Activated CD8-positive, alpha-beta memory T cell treated with anti-CD3 and anti-CD28 coated beads, Interleukin-2, amount 50 U/mL, for 1 hour (primary cell): Measurements from ENCODE around the gene IRF2.
"Not testable (repeated sequence)": the region's sequence is repeated elsewhere in the genome, so short reads cannot be mapped to it uniquely, and the experiment has no call there.

ENCODE experiments used
- DNase-seq: peaks from one replicate; pipeline ENCODE4 v3.0.0-alpha.2; 2020; ENCODE audit errors: extremely low read depth

IRF2 gene

DNA sequence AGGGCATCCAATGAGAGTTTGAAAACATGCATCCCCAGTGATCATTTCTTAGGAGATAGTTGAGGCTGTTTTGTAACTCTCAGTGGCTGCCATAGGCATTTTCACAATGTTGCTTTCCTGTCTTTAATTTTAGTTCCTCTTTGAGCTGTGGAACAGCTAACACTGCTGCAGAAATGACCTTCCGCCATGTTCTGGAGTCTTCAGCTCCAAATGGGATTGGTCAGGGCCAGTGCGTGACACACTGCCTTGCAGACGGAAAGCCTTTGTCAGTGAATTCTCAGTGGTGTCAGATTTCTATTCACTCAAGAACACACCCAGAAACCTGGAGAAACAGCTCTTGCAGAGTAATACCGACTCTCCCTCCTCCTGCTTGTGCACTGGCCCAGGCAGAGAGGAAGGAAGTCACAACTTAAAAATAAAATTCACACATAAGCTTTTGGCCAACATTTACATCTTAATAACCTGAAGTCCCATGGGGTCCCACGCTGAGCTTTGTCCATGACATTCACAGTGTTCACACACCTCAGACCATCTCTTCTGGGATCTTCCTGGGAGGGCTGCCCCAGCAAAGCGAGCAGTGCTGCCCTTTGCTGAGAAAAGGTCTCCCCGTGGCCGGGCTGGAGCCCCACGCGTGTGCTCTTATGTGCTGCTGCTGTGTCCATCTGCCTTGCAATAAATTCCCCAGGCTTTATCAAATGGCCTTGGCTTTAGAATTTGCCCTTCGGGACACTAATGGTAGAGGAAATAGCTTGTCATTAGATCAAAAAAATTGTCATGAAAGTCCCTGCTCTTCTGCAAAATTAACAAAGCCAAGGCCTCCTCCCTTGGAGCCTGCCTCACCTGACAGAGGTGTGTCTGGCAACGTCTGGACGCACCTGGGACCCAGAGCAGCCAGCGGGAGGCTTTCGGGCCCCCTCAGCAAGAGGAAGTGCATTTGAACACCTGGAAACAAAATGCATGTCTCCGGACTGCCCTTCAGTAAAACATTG lies 126.8 kb downstream of the IRF2 start:
- DNase-seq = no peak

DNA sequence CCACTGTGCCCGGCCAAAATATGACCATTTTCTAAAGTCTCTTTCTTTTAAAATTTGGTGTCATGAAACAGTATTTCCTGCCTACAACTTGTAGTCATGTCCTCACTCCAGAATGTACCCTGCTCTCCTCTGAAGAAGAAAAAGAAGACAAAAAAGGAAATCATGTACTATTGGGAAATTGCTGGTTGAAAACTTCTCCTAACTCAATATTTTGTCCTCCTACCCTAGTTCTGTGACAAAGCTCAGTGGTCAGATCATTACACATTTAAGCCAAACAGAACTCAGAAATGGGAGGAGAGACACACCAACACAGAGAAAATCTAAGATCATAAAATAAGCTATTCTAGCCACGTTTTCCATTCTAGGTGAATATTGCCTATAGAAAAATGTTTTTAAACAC lies 127.7 kb downstream of the IRF2 start:
- DNase-seq = no peak

DNA sequence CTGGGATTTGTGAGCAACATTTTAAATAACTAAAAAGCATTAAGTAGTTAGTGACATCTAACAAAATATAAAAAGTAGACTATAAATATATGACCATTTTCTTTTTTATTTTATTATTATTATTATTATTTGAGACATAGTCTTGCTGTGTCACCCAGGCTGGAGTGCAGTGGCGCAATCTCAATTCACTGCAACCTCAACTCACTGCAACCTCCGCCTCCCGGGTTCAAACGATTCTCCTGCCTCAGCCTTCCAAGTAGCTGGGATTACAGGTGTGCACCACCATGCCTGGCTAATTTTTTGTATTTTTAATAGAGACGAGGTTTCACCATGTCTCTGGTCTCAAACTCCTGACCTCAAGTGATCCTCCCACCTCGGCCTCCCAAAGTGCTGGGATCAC lies 128.1 kb downstream of the IRF2 start:
- DNase-seq = not testable (repeated sequence)

DNA sequence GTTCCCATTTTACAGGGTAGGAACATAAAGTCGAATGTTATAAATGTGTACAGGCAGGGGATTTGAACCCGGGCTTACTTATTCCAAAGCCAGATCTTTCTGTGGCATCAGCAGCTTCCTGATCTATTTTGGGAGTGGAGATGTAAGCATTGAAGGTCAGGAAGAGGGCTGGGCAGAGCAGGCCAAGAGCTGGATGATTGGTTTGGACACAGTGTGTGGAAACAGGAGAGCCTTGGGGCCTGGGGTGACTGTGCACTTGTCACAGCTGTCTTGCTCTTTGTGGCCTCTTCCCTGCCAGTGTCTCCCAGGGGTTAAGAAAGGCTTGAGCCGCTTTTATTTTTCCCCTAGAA lies 128.8 kb downstream of the IRF2 start:
- DNase-seq = no peak

DNA sequence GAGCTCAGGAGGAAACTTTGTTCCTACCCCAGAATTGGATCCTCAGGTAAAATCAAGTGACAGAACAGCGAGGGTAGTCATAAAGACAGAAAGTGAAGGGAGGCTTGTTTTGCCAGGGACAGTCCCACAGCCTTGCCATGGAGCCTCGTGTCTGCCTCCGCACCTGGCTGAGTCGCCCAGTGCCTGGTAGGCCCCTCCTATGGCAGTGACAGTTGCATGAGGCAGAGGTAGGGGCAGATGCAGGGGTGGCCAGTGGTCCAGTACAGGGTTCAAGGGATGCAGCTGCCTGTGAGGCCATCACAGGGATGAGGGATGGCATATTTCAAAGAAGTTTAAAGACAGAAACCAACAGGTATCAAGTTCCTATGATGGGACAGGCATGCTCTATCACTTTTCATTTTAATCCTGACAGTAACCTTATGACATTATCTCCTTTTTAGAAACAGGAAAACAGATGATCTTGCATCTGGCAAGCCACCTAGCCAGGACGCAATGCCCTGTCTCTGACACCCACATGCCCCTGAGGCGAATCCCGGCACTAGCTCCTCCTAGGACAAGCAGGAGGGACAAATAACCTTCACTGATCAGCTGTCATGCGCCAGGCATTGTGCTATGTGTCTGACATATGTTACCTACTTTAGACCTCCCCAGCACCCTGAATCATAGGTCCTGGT lies 129.3 kb downstream of the IRF2 start:
- no peak for DNase-seq

DNA sequence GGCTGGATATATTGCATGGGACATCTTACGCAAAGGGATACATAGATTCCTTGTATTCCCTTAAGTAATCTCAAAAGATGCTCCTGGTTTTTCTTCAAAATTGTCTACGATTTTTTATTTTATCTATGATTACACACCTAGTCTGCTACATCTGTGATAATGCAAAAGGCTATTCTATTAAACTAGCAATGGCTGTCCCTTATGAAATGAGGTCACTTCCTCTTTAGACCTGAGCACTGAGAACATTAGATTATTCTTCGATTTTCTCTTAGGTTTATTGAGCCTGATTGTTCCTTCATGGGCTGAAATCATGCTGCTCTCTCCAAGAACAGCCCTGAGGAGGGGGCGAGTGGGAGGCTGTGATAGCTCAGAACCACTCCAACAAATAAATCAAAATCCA lies 129.9 kb downstream of the IRF2 start:
- no peak for DNase-seq

DNA sequence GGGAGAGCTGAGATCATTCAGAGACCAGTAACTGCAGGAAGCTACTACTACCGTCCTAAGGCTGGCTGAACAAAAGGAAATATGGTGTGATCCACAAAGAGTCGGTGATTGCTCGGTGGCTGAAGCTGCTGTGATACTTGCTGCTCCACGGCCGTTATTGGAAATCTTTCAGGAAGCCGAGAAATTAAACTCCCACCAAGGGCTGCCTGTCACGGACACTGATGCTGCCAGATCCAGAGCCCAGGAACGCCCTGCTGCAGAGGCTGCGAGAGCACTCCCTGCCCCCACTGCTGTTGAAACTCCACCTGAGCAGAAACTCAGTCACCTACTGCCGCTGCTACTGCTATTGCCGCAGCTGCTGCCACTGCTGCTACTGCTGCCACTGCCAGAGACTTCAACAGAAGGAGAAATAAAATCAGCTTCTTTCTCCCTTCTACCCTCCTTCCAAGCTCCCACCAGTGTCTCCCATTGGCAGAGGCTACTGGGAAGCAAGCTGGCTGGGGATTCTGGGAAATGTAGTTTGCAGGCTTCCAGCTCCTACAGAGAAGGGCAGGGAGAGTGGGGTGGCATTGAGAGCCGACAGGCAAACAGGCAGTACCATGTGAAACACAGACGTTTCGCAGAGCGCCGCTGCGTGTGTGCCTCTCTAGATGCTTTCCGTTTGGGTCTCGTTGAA lies 130.7 kb downstream of the IRF2 start:
- DNase-seq = peak; percentile 2

DNA sequence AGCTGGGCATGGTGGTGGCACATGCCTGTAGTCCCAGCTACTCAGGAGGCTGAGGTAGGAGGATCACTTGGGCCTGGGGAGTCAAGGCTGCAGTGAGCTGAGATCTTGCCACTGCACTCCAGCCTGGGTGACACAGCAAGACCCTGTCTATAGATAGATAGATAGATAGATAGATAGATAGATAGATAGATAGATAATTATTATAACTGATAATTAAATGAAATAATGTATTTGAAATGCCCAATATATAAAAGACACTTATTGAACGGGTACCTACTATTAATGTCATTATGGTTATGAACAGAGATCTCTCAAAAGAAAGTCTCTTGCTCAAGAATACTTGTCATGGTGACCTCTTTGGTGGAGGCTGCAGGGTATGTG lies 131.5 kb downstream of the IRF2 start:
- DNase-seq = not testable (repeated sequence)

DNA sequence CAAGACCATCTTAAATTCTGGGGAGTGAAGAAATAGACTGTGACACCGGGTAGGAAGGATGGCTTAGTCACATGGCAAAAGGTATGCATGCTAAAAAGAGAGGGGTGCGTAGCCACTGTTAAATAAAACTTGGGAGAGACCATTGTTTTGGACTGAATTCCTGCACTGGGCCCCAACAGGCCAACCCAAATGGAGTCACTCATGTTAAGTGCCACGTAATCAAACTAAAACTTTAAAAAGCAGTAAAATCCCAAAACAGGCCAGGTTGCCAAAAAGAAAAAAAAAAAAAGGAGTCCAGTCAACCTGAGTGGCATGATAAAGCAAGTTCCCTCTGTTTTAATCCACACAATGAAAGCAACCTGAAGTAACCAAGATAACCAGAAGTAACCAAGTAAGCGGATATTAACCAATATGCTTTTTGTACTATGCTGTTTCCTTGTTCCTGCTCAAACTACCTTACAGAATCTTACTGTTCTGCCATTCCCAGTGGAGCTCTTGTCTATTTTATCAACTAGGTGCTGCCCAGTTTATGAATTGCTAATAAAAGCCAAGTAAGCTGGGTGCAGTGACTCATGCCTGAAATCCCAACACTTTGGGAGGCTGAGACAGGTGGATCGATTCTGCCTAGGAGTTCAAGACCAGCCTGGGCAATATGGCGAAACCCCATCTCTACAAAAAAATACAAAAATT lies 132.0 kb downstream of the IRF2 start:
- no peak for DNase-seq

DNA sequence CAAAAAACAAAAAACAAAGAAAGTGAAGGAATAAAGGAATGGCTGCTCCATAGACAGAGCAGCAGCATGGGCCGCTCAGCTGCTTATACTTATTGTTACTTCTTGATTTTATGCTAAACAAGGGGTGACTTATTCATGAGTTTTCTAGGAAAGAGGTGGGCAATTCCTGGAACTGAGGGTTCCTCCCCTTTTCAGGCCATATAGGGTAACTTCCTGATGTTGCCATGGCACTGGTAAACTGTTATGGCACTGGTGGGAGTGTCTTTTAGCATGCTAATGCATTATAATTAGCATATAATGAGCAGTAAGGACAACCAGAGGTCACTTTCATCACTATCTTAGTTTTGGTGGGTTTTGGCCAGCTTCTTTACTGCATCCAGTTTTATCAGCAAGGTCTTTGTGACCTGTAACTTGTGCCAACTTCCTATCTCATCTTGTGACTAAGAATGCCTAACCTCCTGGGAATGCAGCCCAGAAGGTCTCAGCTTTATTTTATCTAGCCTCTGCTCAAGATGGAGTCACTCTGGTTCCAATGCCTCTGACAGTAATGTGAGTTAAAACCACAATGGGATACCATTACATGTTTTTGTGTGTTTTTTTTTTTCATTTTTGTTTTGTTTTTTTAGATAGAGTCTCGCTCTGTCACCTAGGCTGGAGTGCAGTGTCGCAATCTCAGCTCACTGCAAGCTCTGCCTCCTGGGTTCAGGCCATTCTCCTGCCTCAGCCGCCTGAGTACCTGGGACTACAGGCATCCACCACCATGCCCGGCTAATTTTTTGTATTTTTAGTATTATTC lies 134.8 kb downstream of the IRF2 start:
- DNase-seq = not testable (repeated sequence)

DNA sequence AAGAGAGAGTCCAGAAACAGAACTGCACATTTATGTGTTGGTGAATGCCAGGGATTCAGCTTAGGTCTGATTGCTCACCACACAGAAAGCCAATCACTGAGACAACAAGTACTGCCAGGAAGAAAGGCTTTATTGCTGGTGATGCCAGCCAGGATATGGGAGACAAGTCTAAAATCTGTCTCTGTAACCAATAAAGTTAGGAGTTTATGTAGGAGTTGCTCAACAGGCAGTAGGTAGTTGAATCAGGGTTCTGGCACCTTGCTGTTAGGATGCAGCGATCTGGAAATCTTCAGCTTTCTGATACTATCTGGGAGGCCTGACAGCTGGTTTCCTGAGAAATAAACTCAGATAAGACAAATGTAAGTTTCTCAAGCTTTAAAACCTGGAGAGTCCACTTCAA lies 136.4 kb downstream of the IRF2 start:
- DNase-seq = no peak
